HepG2 (cell line): ENCODE results near the gene DISP2. TPM values are rescaled to one million over a fixed set of nuclear protein-coding genes. Genes with fewer than 3 reads are reported as not detected.
A peak's percentile ranks its signal among the peaks of the same experiment; 100 is the strongest.

Experiments
- ATAD3A ChIP-seq: sonication (generic); formaldehyde crosslinking; IDR thresholded peaks from 2 replicates; pipeline ENCODE4 v1.4.0; 2020; ENCODE audit warnings: missing genetic modification reagents
- RBAK ChIP-seq: sonication (generic); formaldehyde crosslinking; IDR thresholded peaks from 2 replicates; pipeline ENCODE4 v1.5.1; 2020; ENCODE audit warnings: mild to moderate bottlenecking, missing genetic modification reagents
- RERE ChIP-seq: IDR thresholded peaks from 2 replicates; pipeline ENCODE4 v1.6.1; 2016; ENCODE audit warnings: low read depth, missing genetic modification reagents, missing compliant biosample characterization
- SP1 ChIP-seq, 2 experiments: fragments of 450-650 bp in 1 of 2; sonication (generic) in 1 of 2; formaldehyde crosslinking in 1 of 2; IDR thresholded peaks; 2 replicates each; pipeline versions ENCODE4 v1.4.0 to v1.6.1; 2016 to 2020; ENCODE audit warnings: missing genetic modification reagents in 1 of 2
- ZNF496 ChIP-seq: sonication (generic); formaldehyde crosslinking; IDR thresholded peaks from 2 replicates; pipeline ENCODE4 v1.8.1; 2023; ENCODE audit warnings: mild to moderate bottlenecking, moderate library complexity, missing genetic modification reagents; ENCODE audit not compliant: insufficient replicate concordance
- ZNF577 ChIP-seq: sonication (generic); formaldehyde crosslinking; IDR thresholded peaks from 2 replicates; pipeline ENCODE4 v1.4.0; 2020; ENCODE audit warnings: mild to moderate bottlenecking, low read depth, missing genetic modification reagents, borderline replicate concordance
- ZSCAN22 ChIP-seq: sonication (generic); formaldehyde crosslinking; IDR thresholded peaks from 2 replicates; pipeline ENCODE4 v1.4.0; 2020; ENCODE audit warnings: mild to moderate bottlenecking, missing genetic modification reagents
- polyA plus RNA-seq, 8 experiments: library from polyadenylated mRNA; depleted of rRNA in 3 of 8; stranded (reverse) in 7 of 8; unstranded in 1 of 8; fragments of >200 nt; fragmentation: Illumina TruSeq in 4 of 8; extraction: Trizol in 4 of 8; gene quantifications; 2 replicates each; pipeline versions ENCODE4 v1.2.1 to v1.2.3, GENCODE V29; 2011 to 2016; ENCODE audit warnings: low read depth in 4 of 8, missing spikeins in 1 of 8, mixed read lengths in 1 of 8; ENCODE audit not compliant: insufficient read depth in 1 of 8
- total RNA-seq, 5 experiments: library from RNA; depleted of rRNA; stranded (reverse); fragments of >200 nt; fragmentation: Illumina TruSeq; extraction: Trizol; gene quantifications; 2 replicates each; pipeline ENCODE4 v1.2.3, GENCODE V29; 2016; ENCODE audit warnings: low read depth in 1 of 5
- TF ChIP-seq, protein P1 (sequence below), 2 experiments: fragments of 450-650 bp in 1 of 2; sonication (generic) in 1 of 2; formaldehyde crosslinking in 1 of 2; IDR thresholded peaks; 2 replicates each; pipeline versions ENCODE4 v1.6.1 to v1.8.0; 2016 to 2022; ENCODE audit warnings: antibody characterized with exemption in 1 of 2, mild to moderate bottlenecking in 1 of 2, missing genetic modification reagents in 1 of 2

Gene DISP2
- total and polyA plus RNA-seq, 2 of the 13 experiments (the other 11 are each of a cell fraction or from before 2014, with no cell fraction given), result 0.09 to 0.32 TPM

GRCh38 chr15:40382580-40383456 is 24.8 kb downstream of the DISP2 start, which contains the start of gene KNSTRN (continued):
- TF ChIP-seq, protein P1, sequence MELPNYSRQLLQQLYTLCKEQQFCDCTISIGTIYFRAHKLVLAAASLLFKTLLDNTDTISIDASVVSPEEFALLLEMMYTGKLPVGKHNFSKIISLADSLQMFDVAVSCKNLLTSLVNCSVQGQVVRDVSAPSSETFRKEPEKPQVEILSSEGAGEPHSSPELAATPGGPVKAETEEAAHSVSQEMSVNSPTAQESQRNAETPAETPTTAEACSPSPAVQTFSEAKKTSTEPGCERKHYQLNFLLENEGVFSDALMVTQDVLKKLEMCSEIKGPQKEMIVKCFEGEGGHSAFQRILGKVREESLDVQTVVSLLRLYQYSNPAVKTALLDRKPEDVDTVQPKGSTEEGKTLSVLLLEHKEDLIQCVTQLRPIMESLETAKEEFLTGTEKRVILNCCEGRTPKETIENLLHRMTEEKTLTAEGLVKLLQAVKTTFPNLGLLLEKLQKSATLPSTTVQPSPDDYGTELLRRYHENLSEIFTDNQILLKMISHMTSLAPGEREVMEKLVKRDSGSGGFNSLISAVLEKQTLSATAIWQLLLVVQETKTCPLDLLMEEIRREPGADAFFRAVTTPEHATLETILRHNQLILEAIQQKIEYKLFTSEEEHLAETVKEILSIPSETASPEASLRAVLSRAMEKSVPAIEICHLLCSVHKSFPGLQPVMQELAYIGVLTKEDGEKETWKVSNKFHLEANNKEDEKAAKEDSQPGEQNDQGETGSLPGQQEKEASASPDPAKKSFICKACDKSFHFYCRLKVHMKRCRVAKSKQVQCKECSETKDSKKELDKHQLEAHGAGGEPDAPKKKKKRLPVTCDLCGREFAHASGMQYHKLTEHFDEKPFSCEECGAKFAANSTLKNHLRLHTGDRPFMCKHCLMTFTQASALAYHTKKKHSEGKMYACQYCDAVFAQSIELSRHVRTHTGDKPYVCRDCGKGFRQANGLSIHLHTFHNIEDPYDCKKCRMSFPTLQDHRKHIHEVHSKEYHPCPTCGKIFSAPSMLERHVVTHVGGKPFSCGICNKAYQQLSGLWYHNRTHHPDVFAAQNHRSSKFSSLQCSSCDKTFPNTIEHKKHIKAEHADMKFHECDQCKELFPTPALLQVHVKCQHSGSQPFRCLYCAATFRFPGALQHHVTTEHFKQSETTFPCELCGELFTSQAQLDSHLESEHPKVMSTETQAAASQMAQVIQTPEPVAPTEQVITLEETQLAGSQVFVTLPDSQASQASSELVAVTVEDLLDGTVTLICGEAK (IDR thresholded peaks at IDR 0.05), result peak; percentile 92
- TF ChIP-seq, protein P1 (CRISPR knock-in tag; IDR thresholded peaks at IDR 0.05), result peak; percentile 74
- no peak for TF ChIP-seq ZSCAN22 (CRISPR knock-in tag)
- no peak for TF ChIP-seq ATAD3A (CRISPR knock-in tag)
- no peak for TF ChIP-seq ZNF577 (CRISPR knock-in tag)
- no peak for TF ChIP-seq RERE
- TF ChIP-seq SP1 (IDR thresholded peaks at IDR 0.05), result no peak
- 0 out of 2 replicates have a peak, but pooled peaks have one; percentile 13 for TF ChIP-seq SP1 (CRISPR knock-in tag; IDR thresholded peaks at IDR 0.05)
- TF ChIP-seq RBAK (CRISPR knock-in tag), result no peak
- no peak for TF ChIP-seq ZNF496
